Measurements from ENCODE around the gene POLK. TPM values are rescaled to one million over a fixed set of nuclear protein-coding genes. Genes with fewer than 3 reads are reported as not detected.

The POLK gene
- total and polyA plus RNA-seq, 2 of the 13 experiments (the other 11 are each of a cell fraction or from before 2014, with no cell fraction given): 8.6 to 11.7 TPM

DNA sequence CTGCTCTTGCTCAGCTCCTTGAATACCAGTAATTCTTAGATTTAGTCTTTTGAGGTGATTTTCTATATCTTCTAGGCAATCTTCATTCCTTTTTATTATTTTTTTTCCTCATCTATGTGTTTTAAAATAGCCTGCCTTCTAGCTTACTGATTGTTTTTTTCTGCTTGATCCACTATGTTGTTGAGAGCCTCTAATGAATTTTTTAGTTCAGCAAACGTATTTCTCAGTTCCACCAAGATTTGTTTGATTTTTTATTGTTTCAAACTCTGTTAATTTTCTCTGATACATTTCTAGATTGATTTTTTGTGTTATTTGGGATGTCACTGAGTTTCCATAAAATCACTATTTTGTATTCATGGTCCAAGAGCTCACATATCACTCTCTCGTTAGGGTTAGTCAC lies 9.5 kb downstream of the POLK start:
- Histone ChIP-seq H3K4me3 (replicated peaks in 1 of 3; ENCODE audit: insufficient read depth in 1 of 3, low read depth in 2 of 3, low read length in 3 of 3) (no peak overlapping the region), H3K9me3 (ENCODE audit: low read length) (peaks cover 16% of the 10 kb centered on the region; the same call in 1 of the 2 replicates), H4K20me1 (ENCODE audit: insufficient read depth, low read length) (peaks cover 41% of the 10 kb centered on the region), H3K36me3 (replicated peaks in 1 of 2; ENCODE audit: control insufficient read depth in 1 of 2, insufficient read depth in 2 of 2, low read length in 2 of 2) (no peaks in the 10 kb centered on the region), H3K4me2 (ENCODE audit: low read depth, low read length) (no peak overlapping the region), H3K79me2 (ENCODE audit: insufficient read depth, low read length) (peaks cover 33% of the 10 kb centered on the region), H2AFZ (ENCODE audit: low read length) (no peak overlapping the region), H3K9ac (ENCODE audit: insufficient read depth, low read depth, low read length) (no peak overlapping the region), H3K27me3 (ENCODE audit: control insufficient read depth in 1 of 2, insufficient read depth in 2 of 2, low read length in 2 of 2) (no peaks in the 10 kb centered on the region), H3K27ac (ENCODE audit: extremely low read length, insufficient read depth, low read length) (no peak overlapping the region), H3K4me1 (ENCODE audit: insufficient read depth, low read length) (peaks cover 8% of the 10 kb centered on the region)
- POLR2A ChIA-PET: no interaction called here
- BruUV-seq (replicated peaks): no TSS peak
- ATAC-seq (no peak), FAIRE-seq (no peak), DNase-seq (ENCODE audit: low spot score) (no peak)
- intact Hi-C loops (cut with micrococcal nuclease; ENCODE audit: unreplicated experiment): loop anchor here (10.0 kb wide), 1 partner anchor 286 kb away; the partner anchor contains the start of gene ANKRD31
- in situ Hi-C loops (cut with HindIII; ENCODE audit: extremely low pct_ligation_motif_present, low pct_unique_long_range_greater_than_20kb): loop anchor here (25.0 kb wide), 1 partner anchor 834 kb away; the partner anchor contains the start of gene HEXB
- 94% methylated on average over 2 of the region's 2 CpGs for WGBS (ENCODE audit: low lambda C conversion rate)
- CTCF ChIA-PET (ENCODE audit: low intra/inter-chr PET ratio, low total read pairs): no interaction called here
- TF ChIP-seq ONECUT2 (CRISPR knock-in tag; IDR thresholded peaks at IDR 0.05) (no peak), RFXANK (CRISPR knock-in tag; IDR thresholded peaks at IDR 0.05) (no peak), ZNF160 (CRISPR knock-in tag; IDR thresholded peaks at IDR 0.05) (peak; percentile 98)

- ChIA-PET POLR2A (no interaction called here), CTCF (ENCODE audit: low intra/inter-chr PET ratio, low total read pairs) (no interaction called here)
- no peaks in the 10 kb centered on the region for H3K27me3 ChIP-seq (ENCODE audit: control insufficient read depth in 1 of 2, insufficient read depth in 2 of 2, low read length in 2 of 2)
- no peak overlapping the region for H3K27ac ChIP-seq (ENCODE audit: extremely low read length, insufficient read depth, low read length)
- no peaks in the 10 kb centered on the region for H3K36me3 ChIP-seq (replicated peaks in 1 of 2; ENCODE audit: control insufficient read depth in 1 of 2, insufficient read depth in 2 of 2, low read length in 2 of 2)
- H3K9me3 ChIP-seq (ENCODE audit: low read length): peaks cover 16% of the 10 kb centered on the region; the same call in 1 of the 2 replicates
- TF ChIP-seq ZNF839 (CRISPR knock-in tag; IDR thresholded peaks at IDR 0.05; ENCODE audit: borderline replicate concordance) (no peak), THAP7 (CRISPR knock-in tag; IDR thresholded peaks at IDR 0.05) (no peak), SPEN (CRISPR knock-in tag; IDR thresholded peaks at IDR 0.05; ENCODE audit: low read depth) (no peak), ZNF674 (CRISPR knock-in tag; IDR thresholded peaks at IDR 0.05; ENCODE audit: low read depth) (no peak), ZEB1 (IDR thresholded peaks at IDR 0.05; ENCODE audit: insufficient replicate concordance, low read depth) (no peak), RAD21 (CRISPR knock-in tag; IDR thresholded peaks at IDR 0.05) (no peak)
- TF ChIP-seq, protein P1, sequence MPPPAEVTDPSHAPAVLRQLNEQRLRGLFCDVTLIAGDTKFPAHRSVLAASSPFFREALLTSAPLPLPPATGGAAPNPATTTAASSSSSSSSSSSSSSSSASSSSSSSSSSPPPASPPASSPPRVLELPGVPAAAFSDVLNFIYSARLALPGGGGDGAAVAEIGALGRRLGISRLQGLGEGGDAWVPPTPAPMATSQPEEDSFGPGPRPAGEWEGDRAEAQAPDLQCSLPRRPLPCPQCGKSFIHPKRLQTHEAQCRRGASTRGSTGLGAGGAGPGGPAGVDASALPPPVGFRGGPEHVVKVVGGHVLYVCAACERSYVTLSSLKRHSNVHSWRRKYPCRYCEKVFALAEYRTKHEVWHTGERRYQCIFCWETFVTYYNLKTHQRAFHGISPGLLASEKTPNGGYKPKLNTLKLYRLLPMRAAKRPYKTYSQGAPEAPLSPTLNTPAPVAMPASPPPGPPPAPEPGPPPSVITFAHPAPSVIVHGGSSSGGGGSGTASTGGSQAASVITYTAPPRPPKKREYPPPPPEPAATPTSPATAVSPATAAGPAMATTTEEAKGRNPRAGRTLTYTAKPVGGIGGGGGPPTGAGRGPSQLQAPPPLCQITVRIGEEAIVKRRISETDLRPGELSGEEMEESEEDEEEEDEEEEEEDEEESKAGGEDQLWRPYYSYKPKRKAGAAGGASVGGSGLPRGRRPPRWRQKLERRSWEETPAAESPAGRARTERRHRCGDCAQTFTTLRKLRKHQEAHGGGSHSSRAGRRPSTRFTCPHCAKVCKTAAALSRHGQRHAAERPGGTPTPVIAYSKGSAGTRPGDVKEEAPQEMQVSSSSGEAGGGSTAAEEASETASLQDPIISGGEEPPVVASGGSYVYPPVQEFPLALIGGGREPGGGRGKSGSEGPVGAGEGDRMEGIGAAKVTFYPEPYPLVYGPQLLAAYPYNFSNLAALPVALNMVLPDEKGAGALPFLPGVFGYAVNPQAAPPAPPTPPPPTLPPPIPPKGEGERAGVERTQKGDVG (CRISPR knock-in tag; IDR thresholded peaks at IDR 0.05; ENCODE audit: borderline replicate concordance): no peak
- no peak for ATAC-seq
- no peak overlapping the region for H3K4me2 ChIP-seq (ENCODE audit: low read depth, low read length)
- DNase-seq (ENCODE audit: low spot score): no peak
- no peak for FAIRE-seq
- H3K4me3 ChIP-seq (replicated peaks in 1 of 3; ENCODE audit: insufficient read depth in 1 of 3, low read depth in 2 of 3, low read length in 3 of 3): no peak overlapping the region
- in situ Hi-C loops (cut with HindIII; ENCODE audit: extremely low pct_ligation_motif_present, low pct_unique_long_range_greater_than_20kb): loop anchor here (25.0 kb wide), 1 partner anchor 835 kb away; the partner anchor contains the start of gene HEXB
- intact Hi-C loops (cut with micrococcal nuclease; ENCODE audit: unreplicated experiment): loop anchor here (10.0 kb wide), 1 partner anchor 287 kb away; the partner anchor contains the start of gene ANKRD31
- H4K20me1 ChIP-seq (ENCODE audit: insufficient read depth, low read length): peaks cover 41% of the 10 kb centered on the region
- H2AFZ ChIP-seq (ENCODE audit: low read length): no peak overlapping the region
- H3K4me1 ChIP-seq (ENCODE audit: insufficient read depth, low read length): peaks cover 8% of the 10 kb centered on the region
- no TSS peak for BruUV-seq (replicated peaks)
- H3K9ac ChIP-seq (ENCODE audit: insufficient read depth, low read depth, low read length): no peak overlapping the region
- H3K79me2 ChIP-seq (ENCODE audit: insufficient read depth, low read length): peaks cover 33% of the 10 kb centered on the region
These were observed 10.3 kb downstream of the POLK start for GRCh38 chr5:75522025-75522424.
